Activated CD8-positive, alpha-beta T cell treated with anti-CD3 and anti-CD28 coated beads, Interleukin-2, amount 10 ng/mL, durations not matched to agents 7 days and 5 days (primary cell): ENCODE measurements around the gene SLC8A1. TPM values are rescaled to one million over a fixed set of nuclear protein-coding genes. Genes with fewer than 3 reads are reported as not detected.

Source experiments
- ATAC-seq: fragments of 150-1000 bp; cut with Tn5 transposase; one replicate; pipeline ENCODE4 v1.10.0; 2021; ENCODE audit warnings: moderate library complexity
- CTCF ChIA-PET: fragments of 350-600 bp; sonication (Branson Sonifier 250); formaldehyde crosslinking; loops from one replicate; lab custom pipeline; 2021; ENCODE audit warnings: antibody characterized with exemption; lab: Charles Lee
- POLR2A ChIA-PET: fragments of 350-600 bp; sonication (Branson Sonifier 250); formaldehyde crosslinking; loops from one replicate; lab custom pipeline; 2021; ENCODE audit warnings: antibody characterized with exemption; lab: Charles Lee
- DNase-seq: peaks from one replicate; pipeline ENCODE4 v3.0.0-alpha.2; 2020
- H3K27ac Mint-ChIP-seq: one replicate; pipeline ENCODE4 v1.8.0; 2021; ENCODE audit warnings: mild to moderate bottlenecking, mixed read lengths
- H3K27me3 Mint-ChIP-seq: one replicate; pipeline ENCODE4 v1.8.0; 2021; ENCODE audit warnings: low read depth, mixed read lengths
- H3K36me3 Mint-ChIP-seq: one replicate; pipeline ENCODE4 v1.8.0; 2021; ENCODE audit warnings: low read depth, mixed read lengths
- H3K4me1 Mint-ChIP-seq: one replicate; pipeline ENCODE4 v1.8.0; 2021; ENCODE audit warnings: low read depth, mixed read lengths
- H3K4me3 Mint-ChIP-seq: one replicate; pipeline ENCODE4 v1.8.0; 2021; ENCODE audit warnings: mild to moderate bottlenecking, mixed read lengths
- H3K9me3 Mint-ChIP-seq: one replicate; pipeline ENCODE4 v1.8.0; 2022; ENCODE audit warnings: mixed read lengths; ENCODE audit not compliant: insufficient read depth
- total RNA-seq, 2 experiments: library from RNA; stranded (reverse); gene quantifications; one replicate each; pipeline ENCODE4 v1.2.3, GENCODE V29; 2021

The SLC8A1 gene
- total RNA-seq, 2 experiments from 2014 or later: 0.10 to 0.45 TPM

GRCh38 chr2:40480073-40480472 is 28.2 kb upstream of the SLC8A1 start:
- Mint-ChIP-seq H3K4me1 (no peaks in the 10 kb centered on the region), H3K36me3 (no peaks in the 10 kb centered on the region), H3K4me3 (no peak overlapping the region), H3K27me3 (no peaks in the 10 kb centered on the region), H3K27ac (no peak overlapping the region), H3K9me3 (no peaks in the 10 kb centered on the region)
- no peak for ATAC-seq
- ChIA-PET CTCF (no interaction called here), POLR2A (no interaction called here)
- DNase-seq: no peak

GRCh38 chr2:40477361-40477760 is 25.5 kb upstream of the SLC8A1 start:
- H3K4me1 Mint-ChIP-seq: no peaks in the 10 kb centered on the region
- H3K27me3 Mint-ChIP-seq: no peaks in the 10 kb centered on the region
- no peaks in the 10 kb centered on the region for H3K36me3 Mint-ChIP-seq
- CTCF ChIA-PET: no interaction called here
- H3K27ac Mint-ChIP-seq: no peak overlapping the region
- no peaks in the 10 kb centered on the region for H3K9me3 Mint-ChIP-seq
- no peak for DNase-seq
- POLR2A ChIA-PET: no interaction called here
- no peak for ATAC-seq
- no peak overlapping the region for H3K4me3 Mint-ChIP-seq

GRCh38 chr2:40476436-40476835 is 24.5 kb upstream of the SLC8A1 start:
- ATAC-seq (no peak), DNase-seq (no peak)
- Mint-ChIP-seq H3K27ac (no peak overlapping the region), H3K36me3 (no peaks in the 10 kb centered on the region), H3K27me3 (no peaks in the 10 kb centered on the region), H3K9me3 (no peaks in the 10 kb centered on the region), H3K4me1 (no peaks in the 10 kb centered on the region), H3K4me3 (no peak overlapping the region)
- POLR2A ChIA-PET: no interaction called here
- CTCF ChIA-PET: no interaction called here

GRCh38 chr2:40474306-40474705 is 22.4 kb upstream of the SLC8A1 start:
- no peak for ATAC-seq
- POLR2A ChIA-PET: no interaction called here
- Mint-ChIP-seq H3K27me3 (no peaks in the 10 kb centered on the region), H3K36me3 (no peaks in the 10 kb centered on the region), H3K4me1 (no peaks in the 10 kb centered on the region), H3K4me3 (no peak overlapping the region), H3K9me3 (no peaks in the 10 kb centered on the region), H3K27ac (no peak overlapping the region)
- CTCF ChIA-PET: no interaction called here
- DNase-seq: no peak

- Mint-ChIP-seq H3K27me3 (no peaks in the 10 kb centered on the region), H3K36me3 (no peaks in the 10 kb centered on the region), H3K4me1 (no peaks in the 10 kb centered on the region), H3K27ac (no peak overlapping the region), H3K4me3 (no peak overlapping the region), H3K9me3 (no peaks in the 10 kb centered on the region)
- no peak for DNase-seq
- POLR2A ChIA-PET: no interaction called here
- CTCF ChIA-PET: no interaction called here
- no peak for ATAC-seq
These were observed 20.0 kb upstream of the SLC8A1 start for GRCh38 chr2:40471866-40472265.

- ATAC-seq (no peak), DNase-seq (no peak)
- no peak overlapping the region for H3K4me3 Mint-ChIP-seq
- H3K27me3 Mint-ChIP-seq: no peaks in the 10 kb centered on the region
- no peaks in the 10 kb centered on the region for H3K36me3 Mint-ChIP-seq
- ChIA-PET POLR2A (no interaction called here), CTCF (no interaction called here)
- H3K9me3 Mint-ChIP-seq: no peaks in the 10 kb centered on the region
- H3K4me1 Mint-ChIP-seq: no peaks in the 10 kb centered on the region
- no peak overlapping the region for H3K27ac Mint-ChIP-seq
These were observed 19.2 kb upstream of the SLC8A1 start for GRCh38 chr2:40470822-40471813.

- CTCF ChIA-PET: no interaction called here
- H3K4me3 Mint-ChIP-seq: no peak overlapping the region
- H3K36me3 Mint-ChIP-seq: no peaks in the 10 kb centered on the region
- no peaks in the 10 kb centered on the region for H3K27me3 Mint-ChIP-seq
- H3K4me1 Mint-ChIP-seq: no peaks in the 10 kb centered on the region
- ATAC-seq: no peak
- no peak for DNase-seq
- no peaks in the 10 kb centered on the region for H3K9me3 Mint-ChIP-seq
- POLR2A ChIA-PET: no interaction called here
- no peak overlapping the region for H3K27ac Mint-ChIP-seq
These were observed 15.2 kb upstream of the SLC8A1 start for GRCh38 chr2:40466935-40467572.

- Mint-ChIP-seq H3K27ac (no peak overlapping the region), H3K9me3 (no peaks in the 10 kb centered on the region), H3K4me3 (no peak overlapping the region), H3K4me1 (no peaks in the 10 kb centered on the region), H3K36me3 (no peaks in the 10 kb centered on the region), H3K27me3 (no peaks in the 10 kb centered on the region)
- ATAC-seq: no peak
- DNase-seq: no peak
- ChIA-PET CTCF (no interaction called here), POLR2A (no interaction called here)
These were observed 14.5 kb upstream of the SLC8A1 start for GRCh38 chr2:40466332-40466906.

GRCh38 chr2:40463112-40463511 is 11.2 kb upstream of the SLC8A1 start:
- no peaks in the 10 kb centered on the region for H3K27me3 Mint-ChIP-seq
- no peak for ATAC-seq
- no peak overlapping the region for H3K4me3 Mint-ChIP-seq
- POLR2A ChIA-PET: no interaction called here
- no peaks in the 10 kb centered on the region for H3K9me3 Mint-ChIP-seq
- no peak for DNase-seq
- CTCF ChIA-PET: no interaction called here
- H3K27ac Mint-ChIP-seq: no peak overlapping the region
- H3K4me1 Mint-ChIP-seq: no peaks in the 10 kb centered on the region
- no peaks in the 10 kb centered on the region for H3K36me3 Mint-ChIP-seq

- Mint-ChIP-seq H3K36me3 (no peaks in the 10 kb centered on the region), H3K4me3 (no peak overlapping the region), H3K27me3 (peaks cover 3% of the 10 kb centered on the region), H3K27ac (no peak overlapping the region), H3K4me1 (no peaks in the 10 kb centered on the region), H3K9me3 (no peaks in the 10 kb centered on the region)
- POLR2A ChIA-PET: no interaction called here
- ATAC-seq (no peak), DNase-seq (no peak)
- CTCF ChIA-PET: no interaction called here
These were observed 6.4 kb upstream of the SLC8A1 start for GRCh38 chr2:40458271-40458794.

GRCh38 chr2:40457837-40458236 is 5.9 kb upstream of the SLC8A1 start:
- Mint-ChIP-seq H3K9me3 (no peaks in the 10 kb centered on the region), H3K4me1 (no peaks in the 10 kb centered on the region), H3K27me3 (peaks cover 7% of the 10 kb centered on the region), H3K36me3 (no peaks in the 10 kb centered on the region), H3K4me3 (no peak overlapping the region), H3K27ac (no peak overlapping the region)
- DNase-seq (no peak), ATAC-seq (no peak)
- ChIA-PET CTCF (no interaction called here), POLR2A (no interaction called here)

GRCh38 chr2:40457366-40457765 is 5.5 kb upstream of the SLC8A1 start:
- no peaks in the 10 kb centered on the region for H3K36me3 Mint-ChIP-seq
- ChIA-PET CTCF (no interaction called here), POLR2A (no interaction called here)
- DNase-seq (no peak), ATAC-seq (no peak)
- no peak overlapping the region for H3K4me3 Mint-ChIP-seq
- peaks cover 11% of the 10 kb centered on the region for H3K27me3 Mint-ChIP-seq
- no peak overlapping the region for H3K27ac Mint-ChIP-seq
- H3K9me3 Mint-ChIP-seq: no peaks in the 10 kb centered on the region
- H3K4me1 Mint-ChIP-seq: peaks cover 2% of the 10 kb centered on the region
